LNCAP (cell line): ENCODE results near the gene PFKFB3.

ENCODE experiments used
- CTCF ChIP-seq: fragments of 450-650 bp; IDR thresholded peaks from 2 replicates; pipeline ENCODE4 v1.5.1; 2017; ENCODE audit warnings: mild to moderate bottlenecking

The PFKFB3 gene

GRCh38 chr10:6227346-6227745 is 24.6 kb downstream of the PFKFB3 start:
- TF ChIP-seq CTCF = no peak

GRCh38 chr10:6228010-6228511 is 25.3 kb downstream of the PFKFB3 start:
- TF ChIP-seq CTCF = no peak

GRCh38 chr10:6228647-6229046 is 25.9 kb downstream of the PFKFB3 start:
- TF ChIP-seq CTCF = no peak

- no peak for TF ChIP-seq CTCF
Measured at GRCh38 chr10:6229290-6229689, 26.6 kb downstream of the PFKFB3 start.

GRCh38 chr10:6229746-6230145 is 27.0 kb downstream of the PFKFB3 start:
- no peak for TF ChIP-seq CTCF

- TF ChIP-seq CTCF = no peak
Measured at GRCh38 chr10:6230315-6230714, 27.6 kb downstream of the PFKFB3 start.

- no peak for TF ChIP-seq CTCF
Measured at GRCh38 chr10:6231146-6231545, 28.4 kb downstream of the PFKFB3 start.

- TF ChIP-seq CTCF = no peak
Measured at GRCh38 chr10:6231730-6232129, 29.0 kb downstream of the PFKFB3 start.
